Inflammatory macrophage treated with lipopolysaccharide for 1 hour (primary cell): ENCODE results near the gene FAAP20.
A peak's percentile ranks its signal among the peaks of the same experiment; 100 is the strongest.

ENCODE experiments used
- DNase-seq, 2 donors: peaks; one replicate each; pipeline ENCODE4 v3.0.0-alpha.2; 2020 to 2022

FAAP20 gene

DNA sequence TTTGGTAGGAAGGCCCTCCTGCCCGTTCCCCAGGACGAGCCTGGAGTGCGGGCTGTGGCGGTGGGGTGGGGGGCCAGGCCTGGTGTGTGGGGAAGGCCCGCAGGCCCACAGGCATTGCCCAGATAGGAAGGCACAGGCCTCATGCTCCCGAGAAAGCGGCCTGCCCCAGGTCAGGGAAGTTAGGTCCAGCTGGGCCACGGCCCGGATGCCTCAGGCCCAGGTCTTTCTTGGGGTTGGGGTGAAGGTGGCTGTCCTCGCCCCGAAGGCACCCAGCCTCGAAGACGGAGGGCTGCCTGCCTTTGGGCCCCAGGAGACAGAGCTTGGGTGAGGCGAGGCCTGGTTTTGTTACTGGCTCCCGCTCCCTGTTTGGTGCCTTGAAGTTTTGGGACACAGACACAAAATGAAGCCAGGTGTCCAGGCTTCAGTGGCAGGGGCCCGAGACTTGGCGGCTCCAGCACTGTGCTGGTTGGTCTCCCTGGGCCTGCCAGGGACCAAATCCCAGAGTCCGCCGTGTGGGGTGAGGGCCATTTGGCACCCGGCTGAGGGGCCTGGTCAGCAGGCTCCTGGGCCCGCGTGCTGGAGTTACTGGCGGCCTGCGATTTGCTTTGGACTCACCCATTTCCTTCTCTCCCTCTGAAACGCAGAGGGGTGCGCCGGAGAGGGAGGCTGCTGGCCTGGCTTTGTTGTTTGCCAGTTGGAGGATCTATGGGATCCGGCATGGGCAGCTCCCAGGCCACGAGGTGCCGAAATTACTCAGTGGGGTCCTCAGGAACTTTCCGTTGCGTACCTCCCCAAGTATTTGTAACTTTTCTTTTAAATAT, 35.5 kb upstream of the FAAP20 start:
- DNase-seq = no peak

DNA sequence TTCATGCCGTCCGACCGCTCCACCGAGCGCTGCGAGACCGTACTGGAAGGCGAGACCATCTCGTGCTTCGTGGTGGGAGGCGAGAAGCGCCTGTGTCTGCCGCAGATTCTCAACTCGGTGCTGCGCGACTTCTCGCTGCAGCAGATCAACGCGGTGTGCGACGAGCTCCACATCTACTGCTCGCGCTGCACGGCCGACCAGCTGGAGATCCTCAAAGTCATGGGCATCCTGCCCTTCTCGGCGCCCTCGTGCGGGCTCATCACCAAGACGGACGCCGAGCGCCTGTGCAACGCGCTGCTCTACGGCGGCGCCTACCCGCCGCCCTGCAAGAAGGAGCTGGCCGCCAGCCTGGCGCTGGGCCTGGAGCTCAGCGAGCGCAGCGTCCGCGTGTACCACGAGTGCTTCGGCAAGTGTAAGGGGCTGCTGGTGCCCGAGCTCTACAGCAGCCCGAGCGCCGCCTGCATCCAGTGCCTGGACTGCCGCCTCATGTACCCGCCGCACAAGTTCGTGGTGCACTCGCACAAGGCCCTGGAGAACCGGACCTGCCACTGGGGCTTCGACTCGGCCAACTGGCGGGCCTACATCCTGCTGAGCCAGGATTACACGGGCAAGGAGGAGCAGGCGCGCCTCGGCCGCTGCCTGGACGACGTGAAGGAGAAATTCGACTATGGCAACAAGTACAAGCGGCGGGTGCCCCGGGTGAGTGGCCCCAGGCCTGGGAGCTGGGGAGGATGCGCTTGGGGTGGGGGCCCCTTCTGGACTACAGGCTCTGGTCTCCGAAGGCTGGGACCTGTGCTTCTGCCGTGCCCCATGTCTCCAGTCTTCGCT, 34.7 kb upstream of the FAAP20 start:
- peak; percentile 34 to 53 for DNase-seq

DNA sequence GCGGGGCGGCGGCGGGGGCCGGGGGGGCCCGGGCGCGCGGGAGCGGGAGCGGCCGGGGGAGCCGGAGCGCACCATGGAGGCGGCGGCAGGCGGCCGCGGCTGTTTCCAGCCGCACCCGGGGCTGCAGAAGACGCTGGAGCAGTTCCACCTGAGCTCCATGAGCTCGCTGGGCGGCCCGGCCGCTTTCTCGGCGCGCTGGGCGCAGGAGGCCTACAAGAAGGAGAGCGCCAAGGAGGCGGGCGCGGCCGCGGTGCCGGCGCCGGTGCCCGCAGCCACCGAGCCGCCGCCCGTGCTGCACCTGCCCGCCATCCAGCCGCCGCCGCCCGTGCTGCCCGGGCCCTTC, 34.1 kb upstream of the FAAP20 start:
- DNase-seq = no peak

DNA sequence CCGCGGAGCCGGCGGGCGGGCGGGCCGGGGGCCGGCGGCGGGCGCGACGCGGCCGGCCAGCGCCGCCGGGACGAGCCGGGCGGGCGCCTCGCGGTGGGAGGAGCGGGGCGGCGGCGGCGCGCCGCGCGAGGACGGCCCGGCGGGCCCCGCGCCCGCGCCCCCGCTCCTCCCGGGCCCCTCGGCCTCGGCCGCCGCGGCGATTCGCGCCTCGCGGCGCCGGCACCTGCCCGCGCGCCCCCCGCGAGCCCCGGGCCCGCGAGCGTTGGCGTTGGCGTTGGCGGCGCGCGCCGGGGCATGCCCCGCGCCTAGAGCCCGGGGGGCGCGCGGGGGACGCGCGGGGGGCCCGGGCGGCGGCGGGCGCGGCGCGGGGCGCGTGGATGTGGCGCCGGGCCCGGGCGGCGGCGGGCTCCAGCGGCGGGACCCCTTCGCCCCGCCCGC, 33.6 kb upstream of the FAAP20 start, which contains the start of gene SKI:
TSS of gene SKI (plus strand) at position 163 of the 438 bp plus-strand sequence. CDS start 448 bp downstream, outside the sequence.
- no peak for DNase-seq

- DNase-seq = peak; percentile 92 to 99
Measured at GRCh38 chr1:2227346-2228156, 33.0 kb upstream of the FAAP20 start.

DNA sequence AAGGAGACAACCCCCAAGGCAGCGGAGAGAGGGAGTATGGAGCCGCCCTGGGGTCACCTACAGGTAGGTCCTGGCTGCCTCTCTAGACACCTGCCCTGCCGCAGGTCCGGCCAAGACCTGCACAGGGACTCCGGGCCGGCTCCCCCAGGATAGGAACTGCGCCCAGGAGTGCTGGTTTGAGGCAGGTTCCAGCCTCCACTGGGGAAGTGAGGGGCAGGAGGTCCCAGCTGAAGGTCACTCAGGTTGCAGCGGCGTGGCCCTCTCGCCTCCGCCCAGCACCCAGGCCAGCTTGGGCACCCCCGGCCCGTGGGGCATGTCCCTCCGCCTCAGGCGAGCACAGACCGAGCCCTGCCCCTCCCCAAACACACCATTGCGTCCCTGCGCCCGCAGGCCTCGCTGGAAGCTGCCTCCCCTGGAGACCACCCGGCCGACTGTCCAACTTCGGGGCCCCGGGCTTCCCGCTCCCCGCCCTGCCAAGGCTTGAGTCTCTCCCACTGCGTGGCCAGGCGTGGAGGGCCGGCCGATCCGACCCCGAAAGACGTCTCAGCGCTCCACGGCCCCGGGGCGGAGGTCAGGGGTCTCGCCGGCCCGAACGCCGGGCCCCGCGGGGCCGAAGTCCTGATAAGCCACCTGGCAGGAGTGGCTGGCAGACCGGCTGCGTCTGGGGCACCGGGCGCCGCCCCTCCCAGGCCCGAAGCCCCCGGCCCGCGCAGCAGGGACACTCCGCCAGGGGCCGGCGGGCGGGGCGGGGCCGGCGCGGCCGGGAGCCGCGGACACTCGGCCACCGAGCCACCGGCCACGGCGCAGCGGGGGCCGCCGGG, 32.2 kb upstream of the FAAP20 start:
- DNase-seq = no peak

DNA sequence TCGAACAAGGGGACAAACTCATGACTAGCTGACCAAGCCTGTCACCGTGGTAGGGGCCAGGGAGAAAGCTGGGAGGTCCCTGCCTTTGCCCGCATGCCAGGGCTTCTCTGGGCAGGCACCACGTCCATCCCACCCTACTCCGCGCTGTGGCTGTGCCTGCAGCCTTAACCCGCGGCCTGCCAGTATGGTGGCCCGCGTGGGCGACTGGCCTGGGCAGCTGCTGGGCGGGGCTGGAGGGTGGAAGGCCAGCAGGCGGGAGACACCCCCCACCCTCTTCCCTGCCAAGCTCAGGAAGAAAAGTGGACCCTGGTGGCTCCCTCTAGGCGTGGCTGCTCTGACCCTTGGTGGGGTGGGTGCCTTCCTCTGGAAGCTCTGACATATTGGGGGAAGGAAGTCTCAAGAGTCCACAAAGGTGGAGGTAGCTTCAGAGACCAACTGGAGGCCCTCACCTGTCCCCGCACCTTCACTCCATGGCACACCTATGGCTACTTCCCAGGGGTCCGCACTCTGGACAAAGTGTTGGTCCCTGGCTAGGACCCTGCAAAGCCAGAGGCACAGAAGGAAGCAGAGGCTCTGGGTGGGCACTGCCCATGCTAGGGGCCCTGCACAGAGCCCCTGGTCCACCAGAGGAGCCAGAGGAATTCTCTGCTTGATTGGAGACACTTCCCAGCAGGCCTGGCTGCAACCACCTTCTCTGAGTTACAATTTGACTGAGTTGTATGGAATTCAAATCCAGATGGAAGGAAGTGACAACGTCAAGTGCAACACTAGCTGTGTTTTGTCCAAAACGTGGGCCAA, 30.3 kb upstream of the FAAP20 start:
- DNase-seq = no peak

DNA sequence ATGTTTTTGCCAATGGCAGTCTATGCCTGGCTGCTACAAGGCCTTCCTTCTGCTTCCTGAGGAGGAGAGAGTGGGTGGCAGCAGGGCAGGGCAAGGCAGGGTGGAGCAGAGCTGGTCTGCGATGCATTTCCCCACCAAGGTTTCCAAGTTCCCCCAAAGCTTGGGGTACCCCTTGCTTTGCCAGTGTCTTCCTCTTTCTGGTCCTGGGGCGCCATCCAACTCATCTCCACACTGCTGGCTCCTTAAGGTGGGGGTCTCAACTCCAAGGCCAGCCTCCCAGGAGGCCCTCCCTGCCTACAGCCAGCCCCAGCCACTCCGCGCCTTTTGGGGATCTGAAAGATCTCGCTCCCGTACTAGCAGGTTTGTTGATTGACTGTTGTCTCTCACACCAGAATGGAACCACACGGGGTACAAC, 29.6 kb upstream of the FAAP20 start:
- DNase-seq = peak; percentile 60 to 65

GRCh38 chr1:2221271-2221670, 26.7 kb upstream of the FAAP20 start:
- no peak for DNase-seq

DNA sequence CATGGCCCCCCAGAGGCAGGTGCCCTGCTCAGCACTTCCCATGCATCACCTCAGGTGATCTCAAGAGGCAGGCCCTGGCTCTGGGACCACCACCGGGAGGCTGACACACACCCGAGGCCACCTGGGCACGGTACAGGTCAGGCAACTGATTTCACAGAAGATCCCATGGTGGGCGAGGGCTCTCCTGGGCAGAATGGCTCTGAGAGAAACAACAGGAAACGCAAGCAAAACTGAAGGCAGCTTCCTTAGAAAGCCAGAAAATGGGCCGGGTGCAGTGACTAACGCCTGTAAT, 22.1 kb upstream of the FAAP20 start:
- DNase-seq = no peak

DNA sequence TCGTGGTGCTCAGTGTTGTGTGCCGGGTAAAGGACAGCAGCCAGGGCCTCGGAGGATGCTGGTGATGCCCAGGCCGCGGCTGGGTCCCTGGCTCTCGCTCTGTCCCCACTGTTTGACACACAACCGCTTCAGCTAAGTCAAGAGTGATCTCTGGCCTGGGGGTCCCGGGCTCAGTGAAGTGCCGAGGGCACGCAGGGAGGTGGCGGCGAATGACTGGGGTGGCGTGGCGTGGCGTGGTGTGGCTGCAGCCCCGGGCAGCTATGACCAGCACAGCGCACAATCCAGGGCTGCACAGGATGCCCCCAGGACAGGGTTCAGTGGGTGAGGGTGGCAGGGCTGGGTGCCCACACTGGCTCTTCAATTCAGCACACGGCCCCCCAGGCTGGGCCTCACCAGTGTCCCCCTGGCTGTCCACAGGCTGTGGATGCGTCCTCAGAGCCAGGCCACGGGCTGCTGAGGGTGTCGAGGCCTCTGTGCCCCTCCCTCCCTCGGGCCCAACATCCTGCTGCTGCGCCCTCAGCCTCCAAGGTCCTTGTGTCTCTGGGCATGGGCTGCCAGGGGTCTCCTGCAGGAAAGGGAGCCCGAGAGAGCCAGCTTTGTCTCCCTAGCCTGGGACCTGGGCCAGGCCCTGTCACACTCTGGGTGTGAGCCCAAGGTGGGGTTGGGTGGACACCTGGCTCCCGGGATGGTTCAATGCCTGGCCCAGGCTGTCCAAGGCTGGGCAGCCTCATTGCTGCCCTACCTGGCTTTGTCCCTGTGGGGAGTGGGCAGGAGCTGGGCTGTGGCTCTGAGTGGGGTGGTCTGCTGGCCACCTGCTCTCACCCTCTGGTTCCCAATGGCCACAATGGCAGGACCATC, 21.6 kb upstream of the FAAP20 start:
- no peak for DNase-seq

DNA sequence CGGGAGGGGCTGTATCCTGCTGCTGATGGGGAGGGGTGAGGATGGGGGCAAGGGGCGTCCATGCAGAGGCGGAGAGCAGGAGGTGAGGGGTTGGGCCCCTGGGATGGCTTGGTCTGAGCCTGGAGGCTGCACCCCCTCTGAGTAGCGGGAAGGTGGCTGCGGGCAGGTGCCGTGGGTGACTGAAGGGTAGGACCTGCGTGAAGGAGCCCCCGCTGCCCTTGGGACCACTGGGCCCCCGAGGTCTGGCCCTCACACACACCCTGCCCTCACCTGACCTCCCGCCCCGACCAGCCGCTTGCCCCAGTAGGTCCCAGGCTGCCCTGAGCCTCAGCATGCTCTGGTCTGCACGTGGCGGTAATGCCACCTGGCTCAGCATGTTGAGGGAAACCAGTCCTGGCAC, 20.8 kb upstream of the FAAP20 start:
- DNase-seq = no peak

- DNase-seq = no peak
Measured at GRCh38 chr1:2214541-2215241, 20.1 kb upstream of the FAAP20 start.

GRCh38 chr1:2213576-2214505, 19.3 kb upstream of the FAAP20 start:
- no peak for DNase-seq

DNA sequence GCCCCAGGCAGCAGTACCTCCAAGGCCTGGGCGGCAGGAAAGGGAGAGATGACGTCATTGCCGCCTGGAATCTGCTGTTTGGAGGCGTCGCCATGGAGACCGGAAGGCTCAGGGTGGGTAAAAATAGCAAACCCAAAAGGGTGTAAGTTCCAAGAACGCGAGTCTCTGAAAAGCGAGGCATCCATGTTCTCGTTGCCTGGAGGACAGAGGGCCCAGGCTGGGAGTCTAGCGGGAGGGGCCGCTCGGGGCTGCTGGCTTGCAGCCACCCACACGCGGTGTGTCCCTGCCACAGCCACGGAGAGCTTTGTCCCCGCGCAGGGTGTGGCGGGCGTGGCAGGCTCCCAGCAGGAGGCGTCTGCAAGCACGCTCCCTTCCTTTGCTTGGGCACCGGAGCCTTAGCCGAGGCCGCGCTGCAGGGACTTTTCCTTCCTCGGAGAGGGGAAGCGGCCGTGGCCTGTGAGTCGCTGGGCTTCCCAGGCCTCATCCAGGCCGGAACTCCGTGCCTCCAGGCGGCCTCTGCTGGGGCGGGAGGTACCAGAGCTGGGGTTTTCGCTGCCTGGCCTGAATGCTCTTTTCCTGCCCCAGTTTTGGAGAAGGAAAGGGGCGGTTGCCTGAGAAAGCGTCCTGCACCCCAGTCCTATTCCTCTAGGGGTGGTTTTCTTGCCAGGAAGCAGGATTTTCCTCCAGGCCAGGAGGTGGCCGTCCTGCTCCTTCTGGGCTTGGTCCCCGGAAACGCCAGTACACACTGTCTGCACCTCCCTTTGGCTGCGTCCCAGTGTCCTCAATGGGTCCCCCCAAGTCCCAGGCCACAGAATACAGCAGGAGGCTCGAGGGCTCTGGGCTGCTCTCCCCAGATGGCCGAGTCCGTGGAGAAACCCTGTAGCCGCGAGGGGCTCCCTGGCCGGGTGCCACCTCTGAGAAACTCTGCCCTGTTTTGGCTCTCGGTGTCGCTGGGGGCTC, 18.2 kb upstream of the FAAP20 start:
- DNase-seq = peak; percentile 80 to 87

GRCh38 chr1:2212274-2212531, 17.6 kb upstream of the FAAP20 start:
- no peak for DNase-seq

GRCh38 chr1:2210786-2211185, 16.2 kb upstream of the FAAP20 start:
- DNase-seq = no peak
